Neural crest cell (in vitro differentiated cells): ENCODE results near the gene FBXO47. TPM values are rescaled to one million over a fixed set of nuclear protein-coding genes. Genes with fewer than 3 reads are reported as not detected.

ENCODE experiments used
- DNase-seq: peaks from one replicate; pipeline ENCODE4 v3.0.0; 2021; ENCODE audit warnings: low read depth, mixed read lengths, low spot score
- H3K27ac Mint-ChIP-seq: one replicate; pipeline ENCODE4 v1.8.0; 2021; ENCODE audit warnings: mild to moderate bottlenecking, mixed read lengths; ENCODE audit not compliant: unreplicated experiment
- H3K27me3 Mint-ChIP-seq: 2 replicates; pipeline ENCODE4 v1.8.0; 2021; ENCODE audit warnings: low read depth, mild to moderate bottlenecking, mixed read lengths
- H3K36me3 Mint-ChIP-seq: 2 replicates; pipeline ENCODE4 v1.8.0; 2021; ENCODE audit warnings: low read depth, mild to moderate bottlenecking, mixed read lengths
- H3K4me1 Mint-ChIP-seq: 2 replicates; pipeline ENCODE4 v1.8.0; 2021; ENCODE audit warnings: mixed read lengths
- H3K4me3 Mint-ChIP-seq: one replicate; pipeline ENCODE4 v1.8.0; 2021; ENCODE audit warnings: mild to moderate bottlenecking, mixed read lengths
- H3K9me3 Mint-ChIP-seq: 2 replicates; pipeline ENCODE4 v1.8.0; 2021; ENCODE audit warnings: mixed read lengths
- CTCF ChIP-seq: fragments of 200-600 bp; sonication (generic); conservative IDR thresholded peaks from 2 replicates; pipeline ENCODE4 v1.5.0; 2021; ENCODE audit warnings: antibody characterized with exemption, mild to moderate bottlenecking
- long read RNA-seq: library from polyadenylated mRNA; unstranded; transcript quantifications from one replicate; pipeline ENCODE4 v2.0.0, GENCODE V29; 2020
- total RNA-seq: library from RNA; stranded (reverse); gene quantifications from 2 replicates; pipeline ENCODE4 v1.2.1, GENCODE V29; 2021

Gene FBXO47
- not detected in 2 replicates for total RNA-seq
- long read RNA-seq: 0 reads

GRCh38 chr17:38967290-38967738 lies at the start of gene FBXO47:
Gene FBXO47, minus strand, starts transcription at chr17:38967403. Its CDS starts 4,378 bp downstream, at chr17:38963025.
- no peak for TF ChIP-seq CTCF
- no peak within 1 kb of the TSS for H3K27ac Mint-ChIP-seq
- peaks cover 2% of the 10 kb centered on the region for H3K36me3 Mint-ChIP-seq
- DNase-seq: peak; percentile 66
- peaks cover 5% of the 10 kb centered on the region for H3K9me3 Mint-ChIP-seq
- peaks cover 7% of the 10 kb centered on the region for H3K4me1 Mint-ChIP-seq
- peak within 1 kb of the TSS; percentile 76 for H3K4me3 Mint-ChIP-seq
- no peaks in the 10 kb centered on the region for H3K27me3 Mint-ChIP-seq

- H3K9me3 Mint-ChIP-seq: no peaks in the 10 kb centered on the region
- H3K27ac Mint-ChIP-seq: no peak overlapping the region
- H3K4me3 Mint-ChIP-seq: no peak overlapping the region
- no peak for DNase-seq
- no peak for TF ChIP-seq CTCF
- no peaks in the 10 kb centered on the region for H3K36me3 Mint-ChIP-seq
- H3K27me3 Mint-ChIP-seq: peaks cover 18% of the 10 kb centered on the region
- peaks cover 4% of the 10 kb centered on the region for H3K4me1 Mint-ChIP-seq
Observed at GRCh38 chr17:39016193-39017153, 49.3 kb upstream of the FBXO47 start.

GRCh38 chr17:39015546-39015935 lies 48.3 kb upstream of the FBXO47 start:
- H3K27ac Mint-ChIP-seq: no peak overlapping the region
- H3K36me3 Mint-ChIP-seq: no peaks in the 10 kb centered on the region
- no peaks in the 10 kb centered on the region for H3K9me3 Mint-ChIP-seq
- H3K27me3 Mint-ChIP-seq: peaks cover 15% of the 10 kb centered on the region
- TF ChIP-seq CTCF: no peak
- no peak for DNase-seq
- H3K4me1 Mint-ChIP-seq: peaks cover 4% of the 10 kb centered on the region
- H3K4me3 Mint-ChIP-seq: no peak overlapping the region

- H3K9me3 Mint-ChIP-seq: no peaks in the 10 kb centered on the region
- peaks cover 14% of the 10 kb centered on the region for H3K27me3 Mint-ChIP-seq
- no peak overlapping the region for H3K4me3 Mint-ChIP-seq
- H3K27ac Mint-ChIP-seq: no peak overlapping the region
- peaks cover 4% of the 10 kb centered on the region for H3K4me1 Mint-ChIP-seq
- no peak for DNase-seq
- no peak for TF ChIP-seq CTCF
- no peaks in the 10 kb centered on the region for H3K36me3 Mint-ChIP-seq
Observed at GRCh38 chr17:39014795-39015545, 47.8 kb upstream of the FBXO47 start.

GRCh38 chr17:39014044-39014794 lies 47.0 kb upstream of the FBXO47 start:
- no peak for TF ChIP-seq CTCF
- no peak overlapping the region for H3K27ac Mint-ChIP-seq
- H3K4me3 Mint-ChIP-seq: no peak overlapping the region
- DNase-seq: no peak
- H3K27me3 Mint-ChIP-seq: peaks cover 14% of the 10 kb centered on the region
- no peaks in the 10 kb centered on the region for H3K9me3 Mint-ChIP-seq
- peaks cover 4% of the 10 kb centered on the region for H3K4me1 Mint-ChIP-seq
- H3K36me3 Mint-ChIP-seq: no peaks in the 10 kb centered on the region
